Activated T-cell treated with anti-CD3 and anti-CD28 coated beads, Interleukin-2, amount 50 U/mL, for 72 hours (primary cell): ENCODE results near the gene NMRAL1. TPM values are rescaled to one million over a fixed set of nuclear protein-coding genes. Genes with fewer than 3 reads are reported as not detected.
A peak's percentile ranks its signal among the peaks of the same experiment; 100 is the strongest.

Experiments
- ATAC-seq, 2 donors: fragments of 150-1000 bp; cut with Tn5 transposase; replicated peaks in 1 of 2; 2 replicates each; pipeline ENCODE4 v1.10.0; 2021; ENCODE audit warnings: moderate library complexity in 2 of 2, mild to moderate bottlenecking in 1 of 2
- DNase-seq, 2 donors: peaks; one replicate each; pipeline ENCODE4 v3.0.0; 2021 to 2022; ENCODE audit warnings: mixed read lengths in 1 of 2
- H3K27ac Mint-ChIP-seq: one replicate; pipeline ENCODE4 v1.8.0; 2022; ENCODE audit warnings: mild to moderate bottlenecking, moderate library complexity, mixed read lengths
- H3K27me3 Mint-ChIP-seq: one replicate; pipeline ENCODE4 v1.8.0; 2022; ENCODE audit warnings: low read depth, mixed read lengths
- H3K36me3 Mint-ChIP-seq, 2 donors: one replicate each; pipeline ENCODE4 v1.8.0; 2022; ENCODE audit warnings: mixed read lengths in 2 of 2, mild to moderate bottlenecking in 1 of 2; ENCODE audit not compliant: insufficient read depth in 2 of 2
- H3K4me1 Mint-ChIP-seq: one replicate; pipeline ENCODE4 v1.8.0; 2022; ENCODE audit warnings: low read depth, mixed read lengths
- H3K4me3 Mint-ChIP-seq, 2 donors: one replicate each; pipeline ENCODE4 v1.8.0; 2022; ENCODE audit warnings: mild to moderate bottlenecking in 2 of 2, mixed read lengths in 2 of 2, moderate library complexity in 2 of 2
- H3K9me3 Mint-ChIP-seq, 2 donors: one replicate each; pipeline ENCODE4 v1.8.0; 2022; ENCODE audit warnings: mixed read lengths in 2 of 2
- total RNA-seq, 2 donors: library from RNA; stranded (reverse); gene quantifications; one replicate each; pipeline ENCODE4 v1.2.3, GENCODE V29; 2022

Gene NMRAL1
- total RNA-seq, 2 donors from 2014 or later = 32.5 to 33.0 TPM

- Mint-ChIP-seq H3K36me3 (peaks cover 2 to 3% of the 10 kb centered on the region in 2 donors), H3K9me3 (no peaks in the 10 kb centered on the region), H3K4me1 (peaks cover 46% of the 10 kb centered on the region), H3K4me3 (peak overlapping the region; percentile 82 to 92), H3K27me3 (no peaks in the 10 kb centered on the region), H3K27ac (peak overlapping the region; percentile 73)
- DNase-seq (no peak), ATAC-seq (no peak)
Measured at GRCh38 chr16:4472880-4473279, 1.5 kb downstream of the NMRAL1 start.

- H3K4me1 Mint-ChIP-seq = peaks cover 39% of the 10 kb centered on the region
- ATAC-seq (no peak), DNase-seq (no peak)
- H3K36me3 Mint-ChIP-seq = peaks cover 2 to 4% of the 10 kb centered on the region in 2 donors
- no peak overlapping the region for H3K4me3 Mint-ChIP-seq
- H3K9me3 Mint-ChIP-seq = no peaks in the 10 kb centered on the region
- H3K27me3 Mint-ChIP-seq = no peaks in the 10 kb centered on the region
- no peak overlapping the region for H3K27ac Mint-ChIP-seq
Measured at GRCh38 chr16:4471869-4472268, 2.6 kb downstream of the NMRAL1 start.

GRCh38 chr16:4468972-4469371, 5.5 kb downstream of the NMRAL1 start:
- Mint-ChIP-seq H3K27me3 (no peaks in the 10 kb centered on the region), H3K36me3 (peaks cover 2 to 12% of the 10 kb centered on the region in 2 donors), H3K9me3 (no peaks in the 10 kb centered on the region)

GRCh38 chr16:4467916-4468315, 6.5 kb downstream of the NMRAL1 start:
- peaks cover 21% of the 10 kb centered on the region for H3K4me1 Mint-ChIP-seq
- no peak overlapping the region for H3K4me3 Mint-ChIP-seq
- no peak for DNase-seq
- H3K9me3 Mint-ChIP-seq = no peaks in the 10 kb centered on the region
- H3K27me3 Mint-ChIP-seq = no peaks in the 10 kb centered on the region
- no peak overlapping the region for H3K27ac Mint-ChIP-seq
- peaks cover 2 to 12% of the 10 kb centered on the region in 2 donors for H3K36me3 Mint-ChIP-seq
- no peak for ATAC-seq

More at GRCh38 chr16:4468972-4469371, 5.5 kb downstream of the NMRAL1 start:
- ATAC-seq = no peak
- no peak for DNase-seq
- Mint-ChIP-seq H3K4me3 (no peak overlapping the region), H3K27ac (no peak overlapping the region), H3K4me1 (peaks cover 29% of the 10 kb centered on the region)

GRCh38 chr16:4465977-4466779, 8.2 kb downstream of the NMRAL1 start:
- peaks cover 7% of the 10 kb centered on the region for H3K4me1 Mint-ChIP-seq
- ATAC-seq (peak; percentile 81 to 98), DNase-seq (peak; percentile 38 to 72)
- H3K4me3 Mint-ChIP-seq = peak overlapping the region in 1 of 2 donors; percentile 57
- H3K27ac Mint-ChIP-seq = peak overlapping the region; percentile 90
- peaks cover 2 to 9% of the 10 kb centered on the region in 2 donors for H3K36me3 Mint-ChIP-seq
- H3K27me3 Mint-ChIP-seq = no peaks in the 10 kb centered on the region
- no peaks in the 10 kb centered on the region for H3K9me3 Mint-ChIP-seq

GRCh38 chr16:4463522-4464163, 10.8 kb downstream of the NMRAL1 start:
- Mint-ChIP-seq H3K9me3 (no peaks in the 10 kb centered on the region), H3K4me3 (no peak overlapping the region), H3K4me1 (peaks cover 7% of the 10 kb centered on the region), H3K36me3 (peaks cover 4 to 14% of the 10 kb centered on the region in 2 donors), H3K27me3 (no peaks in the 10 kb centered on the region), H3K27ac (peak overlapping the region; percentile 83)
- no peak for ATAC-seq
- DNase-seq = no peak

- H3K4me3 Mint-ChIP-seq = no peak overlapping the region
- peaks cover 4 to 14% of the 10 kb centered on the region in 2 donors for H3K36me3 Mint-ChIP-seq
- ATAC-seq (no peak), DNase-seq (no peak)
- H3K27ac Mint-ChIP-seq = no peak overlapping the region
- H3K27me3 Mint-ChIP-seq = no peaks in the 10 kb centered on the region
- H3K4me1 Mint-ChIP-seq = peaks cover 7% of the 10 kb centered on the region
- H3K9me3 Mint-ChIP-seq = no peaks in the 10 kb centered on the region
Measured at GRCh38 chr16:4461250-4462085, 13.0 kb downstream of the NMRAL1 start.

GRCh38 chr16:4460936-4461249, 13.5 kb downstream of the NMRAL1 start:
- no peak for DNase-seq
- Mint-ChIP-seq H3K27me3 (no peaks in the 10 kb centered on the region), H3K9me3 (no peaks in the 10 kb centered on the region), H3K27ac (no peak overlapping the region), H3K4me3 (no peak overlapping the region), H3K4me1 (peaks cover 4% of the 10 kb centered on the region), H3K36me3 (peaks cover 4 to 19% of the 10 kb centered on the region in 2 donors)
- ATAC-seq = no peak

- Mint-ChIP-seq H3K27me3 (no peaks in the 10 kb centered on the region), H3K36me3 (peaks cover 6 to 20% of the 10 kb centered on the region in 2 donors), H3K9me3 (no peaks in the 10 kb centered on the region), H3K4me3 (no peak overlapping the region), H3K27ac (no peak overlapping the region), H3K4me1 (no peaks in the 10 kb centered on the region)
- ATAC-seq (no peak), DNase-seq (no peak)
Measured at GRCh38 chr16:4455951-4456350, 18.5 kb downstream of the NMRAL1 start.

- no peak for ATAC-seq
- Mint-ChIP-seq H3K27me3 (no peaks in the 10 kb centered on the region), H3K27ac (no peak overlapping the region), H3K36me3 (peaks cover 5 to 18% of the 10 kb centered on the region in 2 donors), H3K4me1 (no peaks in the 10 kb centered on the region), H3K4me3 (no peak overlapping the region), H3K9me3 (no peaks in the 10 kb centered on the region)
- DNase-seq = no peak
Measured at GRCh38 chr16:4455081-4455480, 19.3 kb downstream of the NMRAL1 start.

- DNase-seq (no peak), ATAC-seq (no peak)
- Mint-ChIP-seq H3K4me1 (no peaks in the 10 kb centered on the region), H3K9me3 (no peaks in the 10 kb centered on the region), H3K36me3 (peaks cover 5 to 19% of the 10 kb centered on the region in 2 donors), H3K27me3 (no peaks in the 10 kb centered on the region), H3K4me3 (no peak overlapping the region), H3K27ac (no peak overlapping the region)
Measured at GRCh38 chr16:4454623-4455022, 19.8 kb downstream of the NMRAL1 start.

GRCh38 chr16:4452674-4453073, 21.8 kb downstream of the NMRAL1 start:
- no peak overlapping the region for H3K27ac Mint-ChIP-seq
- DNase-seq (no peak), ATAC-seq (no peak)
- no peak overlapping the region for H3K4me3 Mint-ChIP-seq
- H3K9me3 Mint-ChIP-seq = no peaks in the 10 kb centered on the region
- H3K4me1 Mint-ChIP-seq = no peaks in the 10 kb centered on the region
- H3K36me3 Mint-ChIP-seq = peaks cover 2 to 23% of the 10 kb centered on the region in 2 donors
- no peaks in the 10 kb centered on the region for H3K27me3 Mint-ChIP-seq

- H3K36me3 Mint-ChIP-seq = peaks cover 2 to 15% of the 10 kb centered on the region in 2 donors
- H3K27me3 Mint-ChIP-seq = no peaks in the 10 kb centered on the region
- DNase-seq (no peak), ATAC-seq (no peak)
- no peak overlapping the region for H3K27ac Mint-ChIP-seq
- no peaks in the 10 kb centered on the region for H3K9me3 Mint-ChIP-seq
- H3K4me1 Mint-ChIP-seq = no peaks in the 10 kb centered on the region
- no peak overlapping the region for H3K4me3 Mint-ChIP-seq
Measured at GRCh38 chr16:4450931-4451519, 23.4 kb downstream of the NMRAL1 start.
